Measurements from ENCODE around the gene PDIA5. TPM values are rescaled to one million over a fixed set of nuclear protein-coding genes. Genes with fewer than 3 reads are reported as not detected.

The PDIA5 gene
- total RNA-seq, 1 donor: 54.3 TPM

DNA sequence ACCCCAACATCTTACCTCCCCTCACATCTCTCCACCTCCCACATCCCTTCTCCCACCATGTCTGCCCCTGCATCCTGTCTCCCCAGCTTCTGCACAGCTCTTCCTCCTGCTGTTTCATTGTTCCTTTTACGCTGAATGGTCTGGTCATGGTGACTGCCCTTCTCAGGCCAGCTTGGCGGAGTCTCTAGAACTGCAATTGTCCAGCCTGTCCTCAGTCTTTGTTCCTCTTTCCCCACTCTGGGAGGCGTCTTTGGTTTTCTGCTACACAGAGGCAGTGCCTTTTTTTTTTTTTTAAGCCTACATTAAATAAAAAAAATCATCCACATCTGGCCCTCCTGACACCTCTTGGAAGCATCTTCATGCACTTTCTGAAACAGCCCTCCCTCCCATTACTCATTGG lies 85.9 kb downstream of the PDIA5 start:
- Histone ChIP-seq H3K4me2 (ENCODE audit: insufficient read depth, low read length) (no peak overlapping the region), H3K36me3 (ENCODE audit: insufficient read depth, low read length) (peaks cover 73% of the 10 kb centered on the region)

DNA sequence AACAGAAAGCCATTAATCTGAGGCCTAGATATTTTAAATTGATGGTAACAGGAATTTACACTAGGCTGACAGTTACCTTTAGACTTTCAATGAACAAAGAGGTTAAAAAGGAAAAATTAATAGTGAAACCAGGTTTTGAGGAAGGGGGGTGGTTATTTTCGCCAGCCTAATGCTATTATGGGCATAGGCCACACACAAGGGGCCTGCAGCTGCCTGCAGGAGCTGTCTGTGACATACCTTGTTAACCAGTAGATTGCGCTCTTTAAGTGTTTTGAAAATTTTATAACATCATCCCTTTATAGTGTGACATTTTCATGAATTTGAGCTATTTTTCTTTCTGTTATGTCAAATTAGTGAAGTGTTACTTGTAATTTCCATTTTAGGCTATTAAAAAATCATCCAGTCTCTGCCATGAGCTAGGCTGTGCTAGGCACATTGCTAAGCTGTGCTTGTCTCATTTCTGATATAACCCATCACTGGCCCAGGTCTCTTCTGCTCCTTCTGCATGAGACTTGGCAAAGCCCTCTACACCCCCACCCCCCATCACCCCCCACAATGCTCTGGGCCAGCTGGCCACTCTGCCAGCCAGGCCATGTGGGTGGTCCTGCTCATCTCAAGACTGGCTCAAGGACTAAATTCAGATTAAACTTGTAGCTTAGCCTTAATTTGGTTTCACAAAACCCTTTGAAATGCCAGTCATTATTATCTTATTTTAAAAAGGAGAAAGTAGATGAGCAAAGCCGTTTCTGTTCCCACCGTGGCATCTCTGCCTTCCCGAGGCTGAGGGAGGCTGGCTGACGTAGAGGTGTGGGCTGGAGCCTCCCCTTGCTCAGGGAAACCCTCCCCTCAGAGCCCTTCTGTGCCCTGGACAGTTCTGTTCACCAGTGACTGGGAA lies 86.5 kb downstream of the PDIA5 start:
- H3K4me3 ChIP-seq (ENCODE audit: insufficient read depth, low read length): no peak overlapping the region
- DNase-seq (ENCODE audit: insufficient read length, low spot score, missing footprints): no peak
- no peaks in the 10 kb centered on the region for H3K9me3 ChIP-seq (ENCODE audit: low read depth, low read length)
- peaks cover 73% of the 10 kb centered on the region for H3K36me3 ChIP-seq (ENCODE audit: insufficient read depth, low read length)
- H3K27me3 ChIP-seq (ENCODE audit: insufficient read depth, low read length): no peaks in the 10 kb centered on the region
- TF ChIP-seq, protein P1, sequence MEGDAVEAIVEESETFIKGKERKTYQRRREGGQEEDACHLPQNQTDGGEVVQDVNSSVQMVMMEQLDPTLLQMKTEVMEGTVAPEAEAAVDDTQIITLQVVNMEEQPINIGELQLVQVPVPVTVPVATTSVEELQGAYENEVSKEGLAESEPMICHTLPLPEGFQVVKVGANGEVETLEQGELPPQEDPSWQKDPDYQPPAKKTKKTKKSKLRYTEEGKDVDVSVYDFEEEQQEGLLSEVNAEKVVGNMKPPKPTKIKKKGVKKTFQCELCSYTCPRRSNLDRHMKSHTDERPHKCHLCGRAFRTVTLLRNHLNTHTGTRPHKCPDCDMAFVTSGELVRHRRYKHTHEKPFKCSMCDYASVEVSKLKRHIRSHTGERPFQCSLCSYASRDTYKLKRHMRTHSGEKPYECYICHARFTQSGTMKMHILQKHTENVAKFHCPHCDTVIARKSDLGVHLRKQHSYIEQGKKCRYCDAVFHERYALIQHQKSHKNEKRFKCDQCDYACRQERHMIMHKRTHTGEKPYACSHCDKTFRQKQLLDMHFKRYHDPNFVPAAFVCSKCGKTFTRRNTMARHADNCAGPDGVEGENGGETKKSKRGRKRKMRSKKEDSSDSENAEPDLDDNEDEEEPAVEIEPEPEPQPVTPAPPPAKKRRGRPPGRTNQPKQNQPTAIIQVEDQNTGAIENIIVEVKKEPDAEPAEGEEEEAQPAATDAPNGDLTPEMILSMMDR (IDR thresholded peaks at IDR 0.05; ENCODE audit: extremely low read depth, low read depth, low read length): no peak
- no peak overlapping the region for H2AFZ ChIP-seq (ENCODE audit: low read length)
- no peaks in the 10 kb centered on the region for H3K4me1 ChIP-seq (ENCODE audit: insufficient read depth, low read length)
- no peak overlapping the region for H3K4me2 ChIP-seq (ENCODE audit: insufficient read depth, low read length)
- H3K27ac ChIP-seq (ENCODE audit: low read depth, low read length): no peak overlapping the region
- H3K79me2 ChIP-seq (ENCODE audit: insufficient read depth, low read length): no peaks in the 10 kb centered on the region
- peaks cover 3% of the 10 kb centered on the region for H4K20me1 ChIP-seq (ENCODE audit: insufficient read depth, low read length)

More for the DNA sequence above, 85.9 kb downstream of the PDIA5 start:
- Histone ChIP-seq H3K4me3 (ENCODE audit: insufficient read depth, low read length) (no peak overlapping the region), H2AFZ (ENCODE audit: low read length) (no peak overlapping the region), H3K27ac (ENCODE audit: low read depth, low read length) (no peak overlapping the region), H3K9me3 (ENCODE audit: low read depth, low read length) (no peaks in the 10 kb centered on the region), H3K27me3 (ENCODE audit: insufficient read depth, low read length) (no peaks in the 10 kb centered on the region), H3K4me1 (ENCODE audit: insufficient read depth, low read length) (no peaks in the 10 kb centered on the region), H4K20me1 (ENCODE audit: insufficient read depth, low read length) (peaks cover under 1% of the 10 kb centered on the region), H3K79me2 (ENCODE audit: insufficient read depth, low read length) (no peaks in the 10 kb centered on the region)
- DNase-seq (ENCODE audit: insufficient read length, low spot score, missing footprints): no peak
- TF ChIP-seq, protein P1 (IDR thresholded peaks at IDR 0.05; ENCODE audit: extremely low read depth, low read depth, low read length): no peak

DNA sequence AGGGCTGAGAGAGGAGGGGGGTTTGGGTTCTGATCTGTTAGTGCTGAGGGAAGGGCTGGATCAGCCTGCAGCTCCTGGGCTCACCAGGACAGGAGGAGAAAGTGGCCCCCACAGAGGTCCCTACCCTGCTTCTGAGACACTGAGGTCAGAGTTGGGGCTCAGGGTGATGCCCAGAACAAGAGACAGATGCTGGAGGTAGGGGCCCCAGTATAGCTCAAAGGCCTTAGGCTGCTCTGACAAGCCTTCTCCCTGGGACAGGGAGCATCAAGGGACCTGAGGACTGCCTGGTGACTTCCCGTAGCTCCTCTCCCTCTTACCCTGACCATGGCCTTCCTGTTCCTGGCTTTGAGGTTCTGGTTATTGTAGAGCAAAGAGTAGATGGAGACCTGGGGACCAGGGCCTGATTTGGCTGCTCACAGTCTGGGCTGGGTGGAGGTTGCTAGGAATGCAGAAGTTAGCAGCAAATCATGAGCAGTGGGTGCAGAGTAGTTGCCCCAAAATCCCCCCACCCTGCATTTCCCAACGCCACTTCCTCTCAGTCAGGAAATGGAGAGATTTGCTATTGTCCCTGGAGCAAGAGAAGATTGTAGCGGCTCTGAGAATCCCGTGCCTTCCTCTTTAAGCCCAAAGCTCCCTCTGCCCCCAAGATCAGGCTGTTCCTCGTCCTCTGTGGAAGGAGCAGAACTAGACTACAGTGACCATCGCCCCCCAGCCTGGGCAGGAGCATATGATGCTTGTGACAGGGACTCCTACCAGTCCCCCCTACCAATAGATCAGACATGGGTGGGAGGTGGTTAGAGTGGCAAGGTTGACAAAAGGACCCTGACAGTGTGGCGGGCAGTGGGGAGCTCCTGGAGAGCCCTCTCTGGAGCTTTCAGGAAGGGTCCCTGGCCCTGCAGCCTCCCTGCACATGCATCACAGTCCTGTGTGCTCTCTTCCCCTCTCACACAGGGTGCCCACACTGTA lies 87.5 kb downstream of the PDIA5 start:
- Histone ChIP-seq H3K9me3 (ENCODE audit: low read depth, low read length) (no peaks in the 10 kb centered on the region), H3K27me3 (ENCODE audit: insufficient read depth, low read length) (no peaks in the 10 kb centered on the region), H2AFZ (ENCODE audit: low read length) (no peak overlapping the region), H3K79me2 (ENCODE audit: insufficient read depth, low read length) (no peaks in the 10 kb centered on the region), H4K20me1 (ENCODE audit: insufficient read depth, low read length) (peaks cover 3% of the 10 kb centered on the region), H3K4me1 (ENCODE audit: insufficient read depth, low read length) (no peaks in the 10 kb centered on the region), H3K4me2 (ENCODE audit: insufficient read depth, low read length) (no peak overlapping the region), H3K4me3 (ENCODE audit: insufficient read depth, low read length) (no peak overlapping the region), H3K36me3 (ENCODE audit: insufficient read depth, low read length) (peaks cover 70% of the 10 kb centered on the region), H3K27ac (ENCODE audit: low read depth, low read length) (no peak overlapping the region)
- no peak for DNase-seq (ENCODE audit: insufficient read length, low spot score, missing footprints)
- TF ChIP-seq, protein P1 (IDR thresholded peaks at IDR 0.05; ENCODE audit: extremely low read depth, low read depth, low read length): no peak

Measured in osteoblast (primary cell).